Endothelial cell of umbilical vein (primary cell): ENCODE measurements around the gene TMEM97.

Experiments used
- CTCF ChIP-seq, 2 donors: IDR thresholded peaks; 1 replicate in 1 of 2; 2 replicates in 1 of 2; pipeline ENCODE4 v1.5.1; 2011; ENCODE audit warnings: low read length in 2 of 2, mild to moderate bottlenecking in 2 of 2, moderate library complexity in 2 of 2, control low read depth in 1 of 2, inconsistent platforms in 1 of 2, low read depth in 1 of 2; ENCODE audit not compliant: insufficient read depth in 1 of 2; ENCODE audit errors: extremely low read depth in 1 of 2
- EZH2 ChIP-seq: IDR thresholded peaks from 2 replicates; pipeline ENCODE4 v1.6.1; 2012; ENCODE audit warnings: borderline replicate concordance, low read depth, mild to moderate bottlenecking, moderate library complexity, low read length, inconsistent platforms; ENCODE audit not compliant: severe bottlenecking
- FOS ChIP-seq: IDR thresholded peaks from 2 replicates; pipeline ENCODE4 v1.6.1; 2011; ENCODE audit warnings: mild to moderate bottlenecking, low read length, moderate library complexity, borderline replicate concordance; ENCODE audit not compliant: insufficient read depth
- JUN ChIP-seq: IDR thresholded peaks from 2 replicates; pipeline ENCODE4 v1.6.1; 2011; ENCODE audit warnings: borderline replicate concordance, low read depth; ENCODE audit not compliant: insufficient read length, insufficient read depth
- MAX ChIP-seq: IDR thresholded peaks from 2 replicates; pipeline ENCODE4 v1.6.1; 2011; ENCODE audit not compliant: insufficient read depth, insufficient read length
- POLR2A ChIP-seq: IDR thresholded peaks from 2 replicates; pipeline ENCODE4 v1.6.1; 2012; ENCODE audit warnings: low read depth, mild to moderate bottlenecking, control low read depth, low read length
- POLR2AphosphoS5 ChIP-seq: IDR thresholded peaks from 2 replicates; pipeline ENCODE4 v1.6.1; 2012; ENCODE audit warnings: low read depth, mild to moderate bottlenecking, control low read depth, low read length, moderate library complexity; ENCODE audit not compliant: insufficient read depth

- TF ChIP-seq CTCF (IDR thresholded peaks at IDR 0.05; ENCODE audit: extremely low read depth in 1 of 2, insufficient read depth in 1 of 2, low read depth in 1 of 2, low read length in 2 of 2) (no peak), POLR2A (no peak), POLR2AphosphoS5 (no peak), JUN (no peak), FOS (no peak), EZH2 (no peak), MAX (no peak)
These were observed 50.7 kb downstream of the TMEM97 start for GRCh38 chr17:28369684-28370034.
